22Rv1 (cell line): ENCODE results near the gene LPIN1.

Experiments
- ZFX ChIP-seq: fragments of 450-650 bp; IDR thresholded peaks from 2 replicates; pipeline ENCODE4 v1.6.1; 2017; ENCODE audit warnings: antibody characterized with exemption, borderline replicate concordance
- TF ChIP-seq, protein P1 (sequence below): fragments of 450-650 bp; IDR thresholded peaks from 2 replicates; pipeline ENCODE4 v1.5.1; 2017; ENCODE audit warnings: mild to moderate bottlenecking

DNA sequence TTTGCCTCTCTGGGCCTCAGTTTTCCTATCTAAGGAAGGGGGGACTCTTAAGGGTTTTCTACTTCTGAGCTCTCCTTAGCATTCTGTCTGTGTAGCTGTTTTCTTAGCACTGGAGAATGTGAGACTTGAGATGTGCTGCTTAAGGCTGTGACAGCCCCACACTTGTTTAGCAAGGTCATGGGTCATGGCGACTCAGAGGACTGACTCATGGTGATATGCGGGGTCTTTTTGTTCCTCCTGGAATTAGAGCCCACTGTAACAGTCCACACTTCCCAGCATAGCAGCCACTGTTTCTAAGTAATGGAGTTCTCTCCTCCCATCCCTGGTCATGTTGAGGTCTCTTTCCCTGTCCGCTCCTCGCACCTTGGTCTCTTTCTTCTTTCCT, 4.1 kb upstream of the LPIN1 start:
- TF ChIP-seq ZFX, result no peak
- TF ChIP-seq, protein P1, sequence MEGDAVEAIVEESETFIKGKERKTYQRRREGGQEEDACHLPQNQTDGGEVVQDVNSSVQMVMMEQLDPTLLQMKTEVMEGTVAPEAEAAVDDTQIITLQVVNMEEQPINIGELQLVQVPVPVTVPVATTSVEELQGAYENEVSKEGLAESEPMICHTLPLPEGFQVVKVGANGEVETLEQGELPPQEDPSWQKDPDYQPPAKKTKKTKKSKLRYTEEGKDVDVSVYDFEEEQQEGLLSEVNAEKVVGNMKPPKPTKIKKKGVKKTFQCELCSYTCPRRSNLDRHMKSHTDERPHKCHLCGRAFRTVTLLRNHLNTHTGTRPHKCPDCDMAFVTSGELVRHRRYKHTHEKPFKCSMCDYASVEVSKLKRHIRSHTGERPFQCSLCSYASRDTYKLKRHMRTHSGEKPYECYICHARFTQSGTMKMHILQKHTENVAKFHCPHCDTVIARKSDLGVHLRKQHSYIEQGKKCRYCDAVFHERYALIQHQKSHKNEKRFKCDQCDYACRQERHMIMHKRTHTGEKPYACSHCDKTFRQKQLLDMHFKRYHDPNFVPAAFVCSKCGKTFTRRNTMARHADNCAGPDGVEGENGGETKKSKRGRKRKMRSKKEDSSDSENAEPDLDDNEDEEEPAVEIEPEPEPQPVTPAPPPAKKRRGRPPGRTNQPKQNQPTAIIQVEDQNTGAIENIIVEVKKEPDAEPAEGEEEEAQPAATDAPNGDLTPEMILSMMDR, result no peak
